GM18505 (cell line): ENCODE data around the gene REL.
"Not testable (repeated sequence)": the region's sequence is repeated elsewhere in the genome, so short reads cannot be mapped to it uniquely, and the experiment has no call there.

ENCODE experiments used
- ATAC-seq: cut with Tn5 transposase; IDR thresholded peaks from one replicate; pipeline ENCODE4 v1.9.1; 2021; ENCODE audit not compliant: unreplicated experiment
- POLR2A ChIP-seq: IDR thresholded peaks from 4 replicates; pipeline ENCODE4 v1.6.1; 2011; ENCODE audit warnings: borderline replicate concordance; ENCODE audit not compliant: insufficient read depth, insufficient read length; ENCODE audit errors: extremely low read depth

The REL gene

GRCh38 chr2:60907329-60907728, 26.0 kb downstream of the REL start:
- no peak for TF ChIP-seq POLR2A
- ATAC-seq: no peak

GRCh38 chr2:60925994-60926740, 44.8 kb downstream of the REL start:
- TF ChIP-seq POLR2A: no peak
- no peak for ATAC-seq

GRCh38 chr2:60926741-60927552, 45.6 kb downstream of the REL start:
- TF ChIP-seq POLR2A: no peak
- ATAC-seq: no peak

- not testable (repeated sequence) for ATAC-seq
Observed at GRCh38 chr2:60932061-60932460, 50.7 kb downstream of the REL start.

GRCh38 chr2:60932954-60933353, 51.6 kb downstream of the REL start:
- no peak for TF ChIP-seq POLR2A

GRCh38 chr2:60934165-60934722, 52.9 kb downstream of the REL start:
- TF ChIP-seq POLR2A: no peak

More at GRCh38 chr2:60932954-60933353, 51.6 kb downstream of the REL start:
- ATAC-seq: no peak

GRCh38 chr2:60936757-60937156, 55.4 kb downstream of the REL start:
- no peak for ATAC-seq
- TF ChIP-seq POLR2A: no peak

More at GRCh38 chr2:60934165-60934722, 52.9 kb downstream of the REL start:
- no peak for ATAC-seq

- TF ChIP-seq POLR2A: no peak
- no peak for ATAC-seq
Observed at GRCh38 chr2:60938301-60938700, 56.9 kb downstream of the REL start.

- TF ChIP-seq POLR2A: no peak
- no peak for ATAC-seq
Observed at GRCh38 chr2:60939622-60940021, 58.2 kb downstream of the REL start.

- no peak for TF ChIP-seq POLR2A
- no peak for ATAC-seq
Observed at GRCh38 chr2:60945341-60945740, 64.0 kb downstream of the REL start.

GRCh38 chr2:60947056-60947455, 65.7 kb downstream of the REL start:
- no peak for ATAC-seq

GRCh38 chr2:60948161-60948560, 66.8 kb downstream of the REL start:
- no peak for TF ChIP-seq POLR2A
- no peak for ATAC-seq

More at GRCh38 chr2:60947056-60947455, 65.7 kb downstream of the REL start:
- TF ChIP-seq POLR2A: no peak

GRCh38 chr2:60948926-60949579, 67.7 kb downstream of the REL start:
- TF ChIP-seq POLR2A: no peak
- no peak for ATAC-seq

- no peak for ATAC-seq
- TF ChIP-seq POLR2A: no peak
Observed at GRCh38 chr2:60954139-60954538, 72.8 kb downstream of the REL start.

- no peak for TF ChIP-seq POLR2A
- ATAC-seq: no peak
Observed at GRCh38 chr2:60957224-60957623, 75.8 kb downstream of the REL start.
